ENCODE data around the gene UBE2L3.
"Not testable (repeated sequence)": the region's sequence is repeated elsewhere in the genome, so short reads cannot be mapped to it uniquely, and the experiment has no call there.

The UBE2L3 gene

DNA sequence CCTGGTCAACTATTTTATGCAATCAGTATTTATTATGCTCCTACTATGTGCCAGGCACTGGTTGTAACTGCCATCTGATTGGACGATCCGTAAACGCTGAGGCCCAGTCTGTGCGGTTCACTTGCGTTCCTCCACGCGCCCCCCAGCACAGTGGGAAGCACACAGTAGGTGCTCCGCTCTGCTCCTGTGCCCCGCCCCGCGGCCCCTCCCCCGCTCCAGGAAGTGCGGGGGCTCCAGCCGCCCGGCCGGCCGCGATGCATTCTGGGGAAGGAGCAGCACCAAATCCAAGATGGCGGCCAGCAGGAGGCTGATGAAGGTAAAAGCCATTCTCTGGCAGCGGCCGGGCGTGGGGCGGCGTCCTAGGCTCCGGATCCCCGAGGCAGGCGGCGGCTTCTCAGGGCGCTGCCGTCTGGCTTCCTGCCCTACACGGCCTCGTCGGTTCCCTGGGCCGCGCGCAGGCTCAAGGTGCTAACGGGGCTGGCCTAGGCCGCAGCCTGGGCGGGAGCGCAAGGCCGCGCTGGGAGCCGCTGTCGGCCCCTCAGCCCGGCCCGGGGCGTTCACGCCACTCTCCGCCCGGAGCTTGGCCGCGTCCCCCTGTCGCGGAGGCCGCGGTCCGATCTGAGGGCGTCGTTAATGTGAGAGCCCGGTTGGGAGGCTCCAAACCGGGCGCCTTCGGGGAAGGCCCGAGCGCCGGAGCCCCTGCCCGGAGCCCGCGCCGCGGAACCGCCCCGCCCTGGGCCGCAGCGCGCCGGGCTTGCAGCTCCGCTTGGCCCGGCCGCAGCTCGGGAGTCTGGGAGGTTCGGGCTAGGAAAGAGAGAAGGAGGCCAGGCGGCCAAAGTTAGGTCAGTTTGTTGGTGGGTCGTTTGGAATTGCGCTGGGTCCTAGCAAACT is at the start of gene UBE2L3:
Gene UBE2L3 (plus strand): TSS at position 259 of the 891 bp plus-strand sequence. CDS start 31 bp downstream, at position 290.
- DNase-seq: no peak

DNA sequence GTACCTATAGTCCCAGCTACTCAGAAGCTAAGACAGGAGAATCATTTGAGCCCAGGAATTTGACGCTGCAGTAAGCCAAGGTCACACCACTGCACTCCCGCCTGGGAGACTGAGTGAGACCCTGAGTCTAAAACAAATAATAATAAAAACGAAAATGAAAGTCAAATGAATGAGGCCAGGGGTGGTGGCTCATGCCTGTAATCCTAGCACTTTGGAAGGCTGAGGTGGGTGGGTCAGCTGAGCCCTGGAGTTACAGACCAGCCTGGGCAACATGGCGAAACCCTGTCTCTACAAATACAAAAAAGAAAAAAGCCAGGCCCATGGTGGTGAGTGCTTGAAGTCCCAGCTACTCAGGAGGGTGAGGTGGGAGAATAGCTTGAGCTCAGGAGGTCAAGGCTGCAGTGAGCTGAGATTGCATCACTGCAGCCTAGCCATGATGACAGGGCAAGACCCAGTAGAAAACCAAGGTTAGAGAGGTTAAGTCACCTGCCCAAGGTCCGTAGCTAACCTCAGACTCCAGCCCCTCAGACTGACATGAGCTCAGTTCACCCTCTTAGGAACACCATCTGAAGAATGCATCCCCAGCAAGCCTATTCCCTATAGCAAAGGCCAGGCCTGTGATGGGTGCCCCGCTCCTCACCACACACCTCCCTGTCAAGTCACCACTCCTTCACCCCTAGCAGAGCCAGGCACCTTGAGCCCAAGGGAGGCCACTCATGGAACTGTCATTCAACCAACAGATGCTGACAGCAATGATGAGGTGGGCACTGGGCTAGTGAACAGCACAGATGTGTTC is 40.6 kb upstream of the UBE2L3 start:
- DNase-seq: not testable (repeated sequence)

DNA sequence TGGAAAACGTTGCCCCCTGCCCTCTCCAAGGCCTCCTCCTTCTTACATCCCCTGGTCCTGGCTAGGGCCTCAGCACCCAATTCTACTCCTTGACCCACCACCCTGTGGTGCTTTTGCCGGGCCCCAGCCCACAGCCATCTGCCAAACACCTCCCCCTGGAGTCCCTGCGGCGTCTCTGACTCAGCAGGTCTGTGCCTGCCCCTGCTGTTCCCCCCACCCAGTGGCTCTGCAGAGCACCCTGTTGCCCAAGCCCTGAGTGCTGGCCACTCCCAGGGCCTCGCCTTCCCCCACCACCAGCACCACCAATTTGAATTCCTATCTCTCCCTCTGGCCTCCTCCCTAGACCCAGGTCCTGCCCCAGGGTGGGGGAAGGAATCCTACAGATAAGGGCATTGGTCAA is 36.0 kb upstream of the UBE2L3 start:
- not testable (repeated sequence) for DNase-seq

DNA sequence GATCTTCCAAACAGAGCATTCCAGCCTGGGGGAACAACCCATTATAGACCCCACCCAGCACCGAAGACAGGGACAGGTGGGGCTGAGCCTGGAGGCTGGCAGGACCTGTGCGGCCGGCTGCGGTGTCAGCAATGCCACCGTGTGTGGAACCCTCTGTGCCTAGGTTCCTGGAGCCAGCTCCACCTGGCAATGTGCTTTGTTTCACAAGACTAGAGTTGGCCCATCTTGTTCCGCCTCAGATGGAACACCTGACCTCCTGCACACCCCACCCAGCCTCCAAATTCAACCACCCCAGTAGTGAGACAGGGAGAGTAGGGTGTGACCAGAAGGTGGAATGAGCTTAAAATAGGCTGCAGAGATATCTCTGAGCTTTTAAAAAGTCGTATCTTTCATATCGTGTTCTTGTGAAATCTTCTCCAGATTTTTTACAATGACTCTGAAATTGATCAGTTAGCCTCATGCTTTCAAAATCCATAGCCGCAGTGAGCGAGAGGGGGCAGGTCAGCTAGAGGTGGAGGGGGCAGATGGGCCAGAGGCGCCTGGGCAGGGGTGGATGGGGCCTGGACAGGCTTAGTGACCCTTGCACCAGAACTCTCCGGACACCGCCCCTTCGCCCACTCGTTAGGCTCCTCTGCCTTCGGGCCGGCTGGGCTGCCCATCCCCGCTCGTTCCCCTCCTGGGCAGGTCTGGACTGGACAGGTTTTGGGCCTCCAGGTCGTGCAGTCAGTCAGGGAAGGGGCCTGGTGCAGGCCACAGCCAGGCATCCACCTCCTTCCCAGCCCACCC is 34.5 kb upstream of the UBE2L3 start:
- not testable (repeated sequence) for DNase-seq

DNA sequence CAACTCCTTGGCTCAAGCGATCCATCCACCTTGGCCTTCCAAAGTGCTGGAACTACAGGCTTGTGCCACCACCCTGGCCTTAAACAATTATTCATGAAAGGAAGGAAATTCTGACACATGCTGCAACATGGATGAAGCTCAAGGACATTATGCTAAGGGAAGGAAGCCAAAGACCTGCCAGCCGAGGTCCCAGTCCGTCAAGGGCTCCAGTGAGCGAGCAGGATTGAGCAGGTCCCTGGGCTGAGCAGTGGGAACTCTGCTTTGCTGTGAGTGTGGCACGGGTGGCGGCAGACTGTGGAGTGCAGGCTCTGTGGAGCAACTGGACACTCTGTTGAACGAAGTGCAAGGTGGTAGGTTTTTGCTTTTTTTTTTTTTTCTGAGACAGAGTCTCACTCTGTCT is 27.7 kb upstream of the UBE2L3 start:
- DNase-seq: not testable (repeated sequence)

DNA sequence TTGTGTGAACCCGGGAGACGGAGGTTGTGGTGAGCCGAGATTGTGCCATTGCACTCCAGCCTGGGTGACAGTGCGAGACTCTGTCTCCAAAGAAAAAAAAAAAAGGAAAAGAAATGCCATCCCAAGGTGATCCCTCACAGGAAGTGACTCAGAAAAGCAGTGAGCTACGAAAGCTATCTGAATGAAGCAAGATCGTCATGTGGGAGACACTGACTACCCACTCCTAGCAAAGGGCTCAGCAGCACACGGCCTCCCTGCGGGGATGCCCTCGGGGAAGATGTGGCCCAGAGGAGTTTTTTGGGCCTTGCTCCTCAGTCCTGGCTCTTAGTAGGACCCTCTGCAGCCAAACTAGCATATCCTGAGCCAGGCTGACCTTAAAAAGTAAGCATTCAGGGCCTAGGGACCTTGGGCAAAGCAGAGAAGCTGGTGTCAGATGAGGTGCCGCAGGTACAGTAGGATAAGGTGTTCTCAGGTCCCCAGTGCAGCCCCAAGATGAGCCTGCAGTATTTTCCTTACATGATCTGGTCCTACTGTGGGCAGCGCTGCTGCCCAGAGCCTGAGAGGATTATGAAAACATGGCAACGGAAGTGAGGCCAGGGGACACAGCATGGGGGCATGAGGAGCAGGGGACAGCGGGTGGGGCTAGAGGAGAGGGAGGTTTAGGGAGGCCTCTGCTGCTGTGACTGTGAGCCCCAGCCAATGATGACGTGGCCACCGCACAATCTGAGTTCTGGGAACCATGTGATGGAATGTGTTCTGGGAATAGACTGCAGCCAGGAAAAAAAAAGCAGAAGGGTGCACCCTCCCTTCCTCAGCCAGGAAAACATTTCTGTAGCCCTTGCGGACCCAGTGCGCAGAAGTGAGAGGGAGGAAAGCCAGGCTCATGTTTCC is 22.8 kb upstream of the UBE2L3 start:
- DNase-seq: not testable (repeated sequence)

DNA sequence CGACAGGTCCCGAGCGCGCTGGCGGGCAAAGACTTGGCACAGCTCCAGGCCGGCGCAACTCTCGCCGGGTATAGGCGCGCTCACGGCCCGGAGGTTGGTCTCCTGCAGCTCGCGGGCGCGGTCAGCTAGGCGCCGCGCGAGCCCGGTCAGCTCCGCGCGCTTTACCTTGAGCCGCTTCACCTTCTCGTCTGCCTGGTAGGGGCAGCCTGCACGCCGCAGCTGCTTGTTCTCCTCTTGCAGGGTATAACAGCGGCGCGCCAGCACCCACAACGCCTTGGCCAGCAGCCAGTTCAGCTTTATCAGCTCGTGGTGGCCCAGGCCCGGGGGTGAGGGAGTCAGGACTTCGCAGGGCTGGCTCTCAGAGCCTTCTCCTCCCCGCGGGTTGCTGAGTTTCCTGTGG is 18.0 kb upstream of the UBE2L3 start:
- DNase-seq: not testable (repeated sequence)

DNA sequence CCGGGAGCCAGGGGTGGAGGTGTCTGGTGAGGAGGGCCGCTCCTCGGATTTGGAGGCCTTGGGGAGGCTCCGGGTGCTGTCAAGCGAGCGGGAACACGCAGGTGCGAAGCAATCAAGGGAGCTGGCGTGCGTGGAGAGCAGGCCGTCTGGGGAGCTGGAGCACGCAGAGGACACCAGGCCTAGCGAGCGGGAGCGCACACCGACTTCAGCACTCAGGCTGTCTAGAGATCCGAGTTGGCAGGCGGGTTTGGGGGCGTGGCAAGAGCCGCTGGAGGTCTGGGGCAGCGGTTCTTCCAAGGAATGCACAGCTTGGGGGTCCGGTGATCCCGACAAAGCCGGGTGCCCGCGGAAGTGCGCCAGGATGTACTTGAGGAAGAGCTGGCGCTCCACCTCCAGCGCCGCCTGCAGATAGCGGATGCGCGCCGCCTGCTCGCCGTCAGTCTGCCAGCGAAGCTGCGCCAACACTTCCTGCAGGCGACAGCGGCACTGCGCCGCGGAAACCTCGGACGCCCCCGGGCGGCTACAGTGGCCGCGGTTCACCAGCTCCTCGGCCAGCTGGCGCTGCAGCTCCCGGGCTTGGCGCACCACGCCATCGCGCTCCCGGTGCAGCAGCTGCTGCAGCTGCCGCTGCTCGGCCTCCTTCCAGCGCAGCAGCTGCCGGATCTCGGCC is 17.4 kb upstream of the UBE2L3 start:
- not testable (repeated sequence) for DNase-seq

DNA sequence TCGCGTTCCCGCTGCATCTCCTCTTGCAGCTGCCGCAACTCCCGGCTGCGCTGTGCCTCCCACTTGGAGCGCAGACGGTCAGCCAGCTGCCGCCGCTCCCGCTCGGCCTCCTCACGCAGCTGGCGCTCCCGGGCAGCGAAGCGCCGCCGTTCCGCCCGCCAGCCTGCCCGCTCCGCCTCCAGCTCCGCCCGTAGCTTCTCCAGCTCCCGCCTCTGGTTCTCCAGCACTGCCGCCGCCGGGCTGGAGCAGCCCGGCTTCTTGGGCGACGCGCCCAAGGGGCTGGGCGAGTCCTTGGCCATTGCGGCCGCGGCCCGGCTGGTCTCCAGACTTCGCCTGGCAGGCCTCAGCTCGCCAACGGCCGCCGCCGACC is 16.9 kb upstream of the UBE2L3 start:
- DNase-seq: not testable (repeated sequence)

DNA sequence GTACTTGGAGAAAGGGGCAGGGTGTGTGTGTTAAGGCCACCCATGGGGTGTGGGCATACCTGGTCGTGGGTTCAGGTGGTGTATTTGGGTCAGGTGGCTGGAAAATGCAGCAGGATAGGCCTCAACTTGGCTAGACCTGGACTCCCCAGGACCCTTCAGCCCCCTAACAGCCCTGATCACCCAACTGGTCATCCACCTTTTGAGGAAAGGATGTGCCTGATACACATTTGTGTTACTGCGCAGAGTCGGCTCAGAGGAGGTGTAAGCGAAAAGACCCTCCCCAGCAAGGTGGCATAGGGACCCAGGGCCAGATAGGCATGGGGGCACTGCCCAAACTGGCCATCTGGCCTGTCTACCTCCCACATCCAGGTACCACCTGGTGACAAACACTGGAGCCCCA is 16.2 kb upstream of the UBE2L3 start, which contains the start of gene RIMBP3C:
Gene RIMBP3C (minus strand): TSS at position 101 of the 400 bp plus-strand sequence. CDS start 485 bp downstream, outside the sequence.
- DNase-seq: not testable (repeated sequence)

DNA sequence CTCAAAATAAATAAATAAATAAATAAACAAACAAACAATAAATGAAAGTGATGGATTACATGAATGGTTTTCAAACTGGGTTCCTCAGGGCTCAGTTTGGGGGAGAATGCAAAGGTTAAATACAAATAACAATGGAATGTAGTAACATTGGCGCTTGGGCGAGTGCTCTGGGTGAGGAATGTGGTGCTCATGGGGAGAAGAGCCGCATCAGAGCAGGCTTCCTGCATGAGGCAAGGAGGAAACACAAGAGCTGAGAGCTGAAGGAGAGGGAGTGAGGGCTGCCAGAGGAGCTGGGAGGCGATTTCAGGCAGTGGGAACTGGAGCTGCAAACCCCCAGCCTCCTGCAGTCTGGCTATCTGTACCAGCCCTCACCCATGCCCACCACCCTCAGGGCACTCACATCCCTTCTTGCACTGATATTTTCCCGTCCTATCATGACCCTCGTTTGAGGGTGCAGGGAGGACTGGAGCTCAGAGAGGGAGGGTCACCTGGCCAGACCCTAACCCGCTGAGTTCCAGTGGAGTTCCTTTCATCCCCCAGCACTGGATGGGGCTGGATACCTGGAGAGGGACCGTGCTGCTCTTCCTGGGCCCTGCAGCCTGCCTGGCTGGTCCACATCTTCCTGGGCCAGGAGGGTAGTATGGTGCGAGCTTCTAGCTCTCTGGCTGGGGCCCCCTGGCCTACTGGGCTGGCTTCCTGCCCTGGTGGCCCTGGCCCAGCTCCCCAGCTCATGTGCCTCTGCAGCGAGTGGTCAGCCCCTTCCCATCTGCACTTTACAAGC is 8.0 kb upstream of the UBE2L3 start:
- not testable (repeated sequence) for DNase-seq

DNA sequence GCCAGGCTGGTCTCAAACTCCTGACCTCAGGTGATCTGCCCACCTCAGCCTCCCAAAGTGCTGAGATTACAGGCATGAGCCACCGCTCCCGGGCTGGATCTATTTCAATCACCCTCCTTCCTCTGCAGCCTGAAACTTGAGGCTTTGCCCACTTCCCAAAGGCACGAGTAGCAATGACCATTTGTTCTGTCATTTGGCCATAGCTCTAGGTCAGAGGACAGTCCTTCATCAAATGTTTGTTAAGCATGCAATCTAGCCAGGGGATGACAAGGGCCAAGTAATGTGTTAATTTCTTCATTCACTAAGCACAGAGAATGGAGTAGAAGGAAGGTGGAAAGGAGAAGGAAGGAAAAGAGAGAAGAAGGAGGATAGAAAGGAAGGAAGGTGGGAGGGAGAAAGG is 6.9 kb upstream of the UBE2L3 start:
- DNase-seq: not testable (repeated sequence)

DNA sequence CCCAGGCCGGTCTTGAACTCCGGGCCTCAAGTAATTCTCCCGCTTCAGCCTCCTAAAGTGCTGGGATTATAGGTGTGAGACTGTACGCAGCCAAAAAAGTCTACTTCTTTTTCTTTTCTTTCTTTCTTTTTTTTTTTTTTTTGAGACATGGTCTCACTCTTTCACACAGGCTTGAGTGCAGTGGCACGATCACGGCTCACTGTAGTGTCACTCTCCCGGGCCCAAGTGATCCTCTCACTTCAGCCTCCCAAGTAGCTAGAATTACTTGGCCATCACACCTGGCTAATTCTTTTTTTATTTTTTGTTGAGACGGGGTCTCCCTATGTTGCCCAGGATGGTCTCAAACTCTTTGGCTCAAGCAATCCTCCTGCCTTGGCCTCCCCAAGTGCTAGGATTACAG is 3.6 kb upstream of the UBE2L3 start:
- no peak for DNase-seq

DNA sequence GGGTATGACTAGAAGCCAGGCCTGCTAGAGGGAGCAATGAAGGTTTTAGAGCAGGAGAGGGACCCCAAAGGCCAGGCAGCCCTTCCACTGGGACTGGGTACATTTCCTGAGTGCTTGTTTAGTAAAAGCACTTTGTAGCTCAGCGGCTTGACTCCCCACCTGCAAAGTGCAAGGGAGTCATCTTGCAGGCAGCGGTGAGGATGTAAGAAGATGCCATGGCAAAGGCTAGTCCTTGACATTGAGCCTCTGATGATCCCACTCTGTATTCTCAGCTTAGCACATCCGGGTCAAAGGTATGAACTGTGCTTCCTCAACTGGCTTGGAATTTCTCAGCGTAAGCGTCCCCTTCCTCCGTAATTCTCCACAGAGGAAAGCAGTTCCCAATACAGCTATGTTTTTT is 3.1 kb upstream of the UBE2L3 start:
- DNase-seq: no peak

DNA sequence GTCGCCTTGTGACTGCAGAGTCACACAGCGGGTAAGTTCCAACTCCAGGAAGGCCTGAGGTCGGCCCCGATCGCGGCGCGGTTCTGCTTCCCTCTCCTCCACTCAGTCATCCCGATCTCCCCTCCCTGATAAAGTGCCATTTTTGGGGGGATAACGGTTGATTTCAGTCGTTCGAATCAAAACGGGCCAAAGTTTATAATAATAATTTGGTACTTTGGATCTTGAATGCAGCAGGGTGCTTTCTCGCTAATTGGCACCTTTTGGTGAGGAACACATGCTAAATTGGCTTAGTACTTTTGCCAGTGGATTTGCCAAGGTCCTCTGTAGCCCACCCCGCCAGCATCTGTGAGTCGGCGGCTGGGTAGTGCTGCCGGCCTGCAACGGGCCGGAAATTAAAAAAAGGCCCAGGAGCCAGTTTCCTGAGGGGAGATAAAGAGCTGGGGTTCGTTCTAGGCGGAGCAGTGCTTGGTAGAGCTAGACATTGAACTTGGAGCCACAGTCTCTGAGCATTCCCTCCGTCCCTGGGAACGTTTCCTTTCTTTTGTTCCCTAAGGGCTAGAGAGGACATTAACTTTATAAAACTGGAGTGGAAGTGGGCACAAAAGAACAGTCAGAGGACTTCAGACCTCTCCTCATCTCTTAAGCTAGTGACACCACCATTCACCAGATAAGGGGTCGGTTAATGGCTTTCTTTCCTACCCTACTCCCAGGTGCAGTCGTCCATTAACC is 997 bp downstream of the UBE2L3 start:
- no peak for DNase-seq

DNA sequence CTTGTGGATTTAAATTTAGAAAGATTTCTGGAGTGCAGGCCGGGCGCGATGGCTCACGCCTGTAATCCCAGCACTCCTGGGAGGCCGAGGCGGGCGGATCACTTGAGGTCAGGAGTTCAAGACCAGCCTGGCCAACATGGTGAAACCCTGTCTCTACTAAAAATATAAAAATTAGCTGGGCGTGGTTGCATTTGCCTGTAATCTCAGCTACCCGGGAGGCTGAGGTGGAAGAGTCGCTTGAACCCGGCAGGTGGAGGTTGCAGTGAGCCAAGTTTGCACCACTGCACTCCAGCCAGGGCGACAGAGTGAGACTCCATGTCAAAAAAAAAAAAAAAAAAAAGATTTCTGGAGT is 1.5 kb downstream of the UBE2L3 start:
- DNase-seq: not testable (repeated sequence)

DNA sequence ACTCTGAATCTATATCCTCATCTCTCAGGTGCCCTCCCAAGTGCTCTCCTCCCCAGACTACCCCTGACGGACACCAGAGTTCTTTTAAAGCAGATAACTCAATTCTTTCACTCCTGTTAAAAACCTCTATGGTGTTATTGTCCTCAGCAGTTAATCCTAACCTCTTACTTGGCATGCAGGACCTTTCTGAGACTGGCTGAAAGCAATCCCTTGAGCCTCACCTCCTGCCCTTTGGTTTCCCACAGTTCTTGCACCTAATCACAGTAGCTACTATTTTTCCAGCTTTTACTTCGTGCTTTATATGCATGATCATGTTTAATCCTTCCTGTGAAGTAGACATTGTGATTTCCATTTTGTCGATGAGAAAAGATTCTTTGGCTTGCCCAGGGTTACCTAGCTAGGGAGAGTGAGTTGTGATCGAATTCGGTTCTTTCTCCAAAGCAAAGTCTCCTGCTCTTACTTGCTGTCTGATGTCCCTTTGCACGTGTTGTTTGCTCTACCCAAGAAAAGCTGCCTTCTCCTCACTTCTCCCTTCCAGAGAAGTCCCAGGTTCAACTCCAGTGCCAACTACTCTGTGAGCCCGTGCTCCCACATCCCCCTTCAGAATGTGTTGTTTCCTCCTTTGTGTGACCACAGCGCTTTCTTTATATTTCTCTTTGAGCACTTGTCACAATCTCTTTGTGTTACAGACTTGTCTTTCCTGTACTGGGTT is 2.1 kb downstream of the UBE2L3 start:
- DNase-seq: no peak

DNA sequence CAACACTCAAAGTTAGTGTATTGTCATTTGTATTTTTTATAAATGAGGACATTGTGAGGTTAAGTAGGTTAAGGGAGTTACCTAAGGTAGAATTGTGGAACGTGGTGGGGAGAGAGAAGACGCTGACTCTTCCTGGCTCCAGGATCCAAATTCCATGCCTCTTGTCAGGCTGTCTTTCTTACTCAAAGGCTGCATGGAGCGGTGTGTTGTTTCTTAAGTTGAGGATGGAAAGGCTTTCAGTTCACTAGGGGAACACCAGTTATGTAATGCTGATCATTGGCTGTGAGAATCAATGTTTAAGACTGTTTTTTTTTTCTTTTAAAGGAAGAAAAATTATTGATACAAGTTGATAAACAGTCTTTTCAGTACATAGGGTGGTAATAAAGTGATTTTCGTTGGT is 2.9 kb downstream of the UBE2L3 start:
- no peak for DNase-seq

DNA sequence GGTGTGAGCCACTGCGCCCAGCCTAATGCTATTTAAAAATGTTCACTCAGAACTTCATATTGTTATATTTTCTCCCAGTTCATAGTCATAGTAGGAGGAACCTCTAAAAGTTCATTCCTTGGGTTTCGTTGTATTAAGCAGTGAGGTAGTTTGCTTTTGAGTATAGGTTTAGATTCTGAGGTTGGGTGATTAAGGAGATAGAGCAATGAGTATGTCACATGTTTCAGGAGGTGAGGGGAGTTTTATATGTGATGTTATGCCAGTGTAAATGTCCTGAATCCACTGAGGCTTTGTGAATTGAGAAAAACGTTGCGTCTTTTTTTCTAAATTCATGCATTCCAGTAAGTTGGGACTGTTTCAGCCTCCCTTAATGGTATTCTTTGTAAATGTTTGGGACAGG is 4.2 kb downstream of the UBE2L3 start:
- no peak for DNase-seq
